ENCODE results near the gene FECH. TPM values are rescaled to one million over a fixed set of nuclear protein-coding genes. Genes with fewer than 3 reads are reported as not detected.
A peak's percentile ranks its signal among the peaks of the same experiment; 100 is the strongest.

FECH gene
- total RNA-seq, 4 donors from 2014 or later, result 23.1 to 42.2 (median 33.1) TPM

DNA sequence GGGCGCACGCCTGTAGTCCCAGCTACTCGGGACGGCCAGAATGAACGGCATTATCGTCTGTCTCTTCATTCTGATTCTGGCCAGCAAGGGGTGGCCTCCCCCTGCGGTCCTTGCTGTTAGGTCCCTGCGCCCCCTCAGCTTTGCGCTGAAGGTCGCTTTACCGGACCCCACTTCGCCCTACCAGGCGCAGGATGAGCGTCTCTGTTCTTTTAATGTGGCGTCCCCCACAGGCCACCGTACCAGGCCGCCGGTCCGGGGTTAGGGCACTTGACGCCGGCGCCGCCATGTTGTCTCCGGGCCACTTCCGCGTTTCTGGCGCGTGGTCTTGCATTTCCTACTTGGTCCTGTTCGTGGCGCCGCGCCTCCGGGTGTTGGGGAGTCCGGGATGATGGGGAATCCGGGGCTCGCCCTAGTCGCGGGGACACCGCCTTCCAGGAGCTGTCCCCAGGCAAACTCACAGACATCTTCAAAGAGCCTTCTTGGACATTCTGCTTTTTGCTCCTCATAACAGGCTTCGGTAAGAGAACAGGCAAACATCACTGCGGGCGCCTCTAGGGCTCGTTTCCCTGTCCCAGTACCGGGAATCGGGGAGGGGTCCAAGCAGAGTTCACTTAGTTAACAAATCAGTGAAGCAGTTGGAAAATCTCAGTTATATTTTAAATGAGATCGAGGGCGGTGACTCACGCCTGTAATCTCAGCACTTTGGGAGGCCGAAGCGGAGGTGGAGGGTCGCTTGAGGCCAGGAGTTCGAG lies 43.7 kb upstream of the FECH start:
- H3K4me3 ChIP-seq, result peak overlapping the region; percentile 57 to 74 (median 60)
- H3K4me1 ChIP-seq, result peaks cover 6 to 21% (median 10%) of the 10 kb centered on the region in 3 donors
- no peaks in the 10 kb centered on the region for H3K36me3 ChIP-seq
- 7 to 11% methylated on average over 11 to 26 of the region's 52 CpGs for WGBS, 2 donors
- TF ChIP-seq POLR2A (IDR thresholded peaks at IDR 0.05), result peak in 1 of 4 donors; percentile 23
- TF ChIP-seq, protein P1, sequence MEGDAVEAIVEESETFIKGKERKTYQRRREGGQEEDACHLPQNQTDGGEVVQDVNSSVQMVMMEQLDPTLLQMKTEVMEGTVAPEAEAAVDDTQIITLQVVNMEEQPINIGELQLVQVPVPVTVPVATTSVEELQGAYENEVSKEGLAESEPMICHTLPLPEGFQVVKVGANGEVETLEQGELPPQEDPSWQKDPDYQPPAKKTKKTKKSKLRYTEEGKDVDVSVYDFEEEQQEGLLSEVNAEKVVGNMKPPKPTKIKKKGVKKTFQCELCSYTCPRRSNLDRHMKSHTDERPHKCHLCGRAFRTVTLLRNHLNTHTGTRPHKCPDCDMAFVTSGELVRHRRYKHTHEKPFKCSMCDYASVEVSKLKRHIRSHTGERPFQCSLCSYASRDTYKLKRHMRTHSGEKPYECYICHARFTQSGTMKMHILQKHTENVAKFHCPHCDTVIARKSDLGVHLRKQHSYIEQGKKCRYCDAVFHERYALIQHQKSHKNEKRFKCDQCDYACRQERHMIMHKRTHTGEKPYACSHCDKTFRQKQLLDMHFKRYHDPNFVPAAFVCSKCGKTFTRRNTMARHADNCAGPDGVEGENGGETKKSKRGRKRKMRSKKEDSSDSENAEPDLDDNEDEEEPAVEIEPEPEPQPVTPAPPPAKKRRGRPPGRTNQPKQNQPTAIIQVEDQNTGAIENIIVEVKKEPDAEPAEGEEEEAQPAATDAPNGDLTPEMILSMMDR (IDR thresholded peaks at IDR 0.05), result peak; percentile 57 to 81 (median 70)
- H3K9me3 ChIP-seq, result no peaks in the 10 kb centered on the region
- DNase-seq, result peak; percentile 92
- peak overlapping the region; percentile 84 to 90 (median 88) for H3K27ac ChIP-seq
- H3K27me3 ChIP-seq, result no peaks in the 10 kb centered on the region
- intact Hi-C loops (cut with DNase I), result no loop called here

DNA sequence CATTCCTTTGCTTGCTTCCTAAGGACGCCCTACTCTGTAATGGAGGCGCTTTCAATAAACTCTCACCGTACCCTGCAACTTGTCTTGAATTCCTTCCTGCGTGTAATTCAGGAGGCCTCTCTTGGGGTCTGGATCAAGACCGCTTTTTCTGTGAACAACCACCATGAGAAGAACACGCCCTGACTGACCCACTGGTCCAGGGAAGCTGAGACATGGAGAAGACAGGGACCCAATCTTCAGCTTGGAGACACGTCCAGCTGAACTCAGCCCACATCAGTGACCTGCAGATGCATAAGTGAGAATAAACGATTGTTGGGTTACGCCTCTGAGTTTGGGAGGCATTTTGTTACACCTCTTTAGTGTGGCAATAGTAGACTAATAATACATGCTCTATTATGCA lies 42.9 kb upstream of the FECH start:
- intact Hi-C loops (cut with DNase I), result no loop called here
- no peak for DNase-seq
- no peaks in the 10 kb centered on the region for H3K9me3 ChIP-seq
- no peak for TF ChIP-seq POLR2A (IDR thresholded peaks at IDR 0.05)
- TF ChIP-seq, protein P1 (IDR thresholded peaks at IDR 0.05), result no peak
- 94 to 98% methylated on average over 8 to 9 of the region's 9 CpGs for WGBS, 2 donors
- no peaks in the 10 kb centered on the region for H3K36me3 ChIP-seq
- H3K4me3 ChIP-seq, result peak overlapping the region; percentile 57 to 74 (median 60)
- peaks cover 6 to 21% (median 10%) of the 10 kb centered on the region in 3 donors for H3K4me1 ChIP-seq
- H3K27ac ChIP-seq, result peak overlapping the region in 2 of 4 donors; percentile 84 to 90
- H3K27me3 ChIP-seq, result no peaks in the 10 kb centered on the region

DNA sequence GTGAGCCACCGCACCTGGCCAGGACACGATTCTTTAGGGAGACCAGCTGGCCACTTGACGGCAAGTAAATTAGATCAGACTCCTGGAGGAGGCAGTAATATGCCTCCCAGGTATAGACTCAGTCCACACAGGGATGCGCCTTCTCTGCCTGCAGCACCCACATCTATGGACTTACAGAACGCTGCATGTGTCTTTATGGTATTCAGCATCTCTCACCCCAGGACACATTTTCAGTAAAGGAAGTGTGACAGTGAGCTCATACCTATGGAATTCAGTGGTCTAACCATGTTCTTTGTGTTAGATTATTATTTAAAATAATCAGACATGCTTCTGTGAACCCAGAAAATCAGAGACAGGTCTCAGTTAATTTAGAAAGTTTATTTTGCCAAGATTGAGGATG lies 41.0 kb upstream of the FECH start:
- no peak for TF ChIP-seq POLR2A (IDR thresholded peaks at IDR 0.05)
- TF ChIP-seq, protein P1 (IDR thresholded peaks at IDR 0.05), result no peak
- H3K27ac ChIP-seq, result no peak overlapping the region
- 63 to 84% methylated on average over 2 to 3 of the region's 5 CpGs for WGBS, 2 donors
- intact Hi-C loops (cut with DNase I), result no loop called here
- DNase-seq, result no peak
- H3K27me3 ChIP-seq, result no peaks in the 10 kb centered on the region
- no peak overlapping the region for H3K4me3 ChIP-seq
- H3K4me1 ChIP-seq, result peaks cover 6 to 25% (median 13%) of the 10 kb centered on the region in 3 donors
- no peaks in the 10 kb centered on the region for H3K9me3 ChIP-seq
- H3K36me3 ChIP-seq, result no peaks in the 10 kb centered on the region

DNA sequence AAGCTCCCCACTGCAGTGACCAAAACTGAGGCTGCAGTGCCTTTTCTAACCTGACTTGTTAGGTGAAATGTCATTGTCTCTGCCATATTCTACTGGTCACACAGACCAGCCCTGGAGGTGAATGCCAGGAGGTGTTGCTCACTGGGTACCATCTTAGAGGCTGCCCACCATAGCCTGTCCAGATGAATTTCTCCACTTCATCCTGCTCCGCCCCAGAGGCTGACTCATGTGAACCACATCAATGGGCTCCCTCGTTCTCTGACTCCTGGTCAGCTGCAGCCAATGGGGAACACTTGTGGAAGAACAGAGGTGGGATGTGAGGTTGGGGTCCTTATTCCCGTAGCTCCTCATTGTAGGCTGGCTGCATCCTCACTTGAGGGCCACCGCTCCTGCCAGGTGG lies 38.5 kb upstream of the FECH start:
- DNase-seq, result no peak
- no peak for TF ChIP-seq POLR2A (IDR thresholded peaks at IDR 0.05)
- TF ChIP-seq, protein P1 (IDR thresholded peaks at IDR 0.05), result no peak
- Histone ChIP-seq H3K4me1 (peaks cover 0 to 24% (median 12%) of the 10 kb centered on the region in 3 donors), H3K27me3 (no peaks in the 10 kb centered on the region), H3K36me3 (no peaks in the 10 kb centered on the region), H3K27ac (no peak overlapping the region), H3K4me3 (no peak overlapping the region), H3K9me3 (no peaks in the 10 kb centered on the region)
- WGBS, 2 donors, result 68 to 75% methylated on average over 3 to 4 of the region's 4 CpGs
- intact Hi-C loops (cut with DNase I), result no loop called here

DNA sequence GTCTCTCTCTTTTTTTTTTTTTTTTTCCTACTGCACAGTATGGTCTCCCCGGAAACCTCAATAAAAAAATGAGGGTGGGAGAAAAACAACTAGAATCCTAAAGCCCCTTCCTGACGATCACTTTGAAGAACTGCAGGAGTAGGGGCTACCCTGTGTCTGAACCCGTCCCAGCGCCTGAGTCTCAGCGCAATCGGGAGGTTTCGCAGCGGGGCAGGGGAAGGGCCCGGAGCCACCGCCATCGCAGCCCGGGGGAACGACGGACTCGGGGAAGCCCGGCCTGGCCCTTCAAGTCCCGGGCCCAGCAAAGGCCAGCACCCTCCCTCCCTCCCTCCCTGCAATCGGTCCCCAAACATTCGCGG lies 34.7 kb upstream of the FECH start:
- peak overlapping the region; percentile 53 to 95 (median 91) for H3K4me3 ChIP-seq
- TF ChIP-seq POLR2A (IDR thresholded peaks at IDR 0.05), result no peak
- TF ChIP-seq, protein P1 (IDR thresholded peaks at IDR 0.05), result no peak
- H3K9me3 ChIP-seq, result no peaks in the 10 kb centered on the region
- H3K27ac ChIP-seq, result peak overlapping the region; percentile 87 to 97 (median 94)
- H3K27me3 ChIP-seq, result no peaks in the 10 kb centered on the region
- DNase-seq, result no peak
- H3K36me3 ChIP-seq, result peaks cover 0 to 36% (median 0%) of the 10 kb centered on the region in 3 donors
- 0 to 1% methylated on average over 3 to 7 of the region's 20 CpGs for WGBS, 2 donors
- intact Hi-C loops (cut with DNase I), result no loop called here
- H3K4me1 ChIP-seq, result peaks cover 0 to 33% (median 13%) of the 10 kb centered on the region in 3 donors

Measured in esophagus squamous epithelium (tissue), 5 donors.